ENCODE results near the gene SGSM2. TPM values are rescaled to one million over a fixed set of nuclear protein-coding genes. Genes with fewer than 3 reads are reported as not detected.

SGSM2 gene
- total and polyA plus RNA-seq, 2 donors (not counting 1 experiment from before 2014, with no cell fraction given) = 139 to 181 TPM

GRCh38 chr17:2412561-2413021, 75.3 kb downstream of the SGSM2 start:
- H3K4me3 Mint-ChIP-seq = no peak overlapping the region

GRCh38 chr17:2414446-2415064, 77.3 kb downstream of the SGSM2 start:
- TF ChIP-seq EZH2 (IDR thresholded peaks at IDR 0.05; ENCODE audit: borderline replicate concordance, insufficient read depth, low read depth, low read length, poor library complexity, severe bottlenecking) = no peak
- TF ChIP-seq CTCF (IDR thresholded peaks at IDR 0.05) = no peak
- peaks cover 11% of the 10 kb centered on the region for H4K20me1 ChIP-seq (ENCODE audit: control insufficient read depth, insufficient read depth, low read length, poor library complexity, severe bottlenecking)
- no peaks in the 10 kb centered on the region for H3K4me1 ChIP-seq (ENCODE audit: control insufficient read depth in 2 of 2, insufficient read depth in 2 of 2, low read length in 2 of 2)
- H3K4me2 ChIP-seq (replicated peaks; ENCODE audit: low read depth, low read length, poor library complexity, severe bottlenecking) = no peak overlapping the region
- CTCF ChIA-PET = interaction anchor here (0.6 to 12.0 kb wide), 3 partner anchors 10 to 131 kb away, joined by 3 to 650 read pairs (median 76); no protein-coding TSS in a partner anchor
- no peaks in the 10 kb centered on the region for H3K9me3 ChIP-seq (ENCODE audit: control extremely low read depth in 1 of 3, control insufficient read depth in 2 of 3, insufficient read depth in 1 of 3, low read length in 2 of 3)
- WGBS (ENCODE audit: insufficient coverage) = 96% methylated on average over 22 of the region's 22 CpGs
- no peak overlapping the region for H3K4me3 ChIP-seq (ENCODE audit: control extremely low read depth in 1 of 5, extremely low read depth in 1 of 5, insufficient read depth in 1 of 5, low read depth in 2 of 5, low read length in 4 of 5)
- peaks cover 4% of the 10 kb centered on the region for H3K79me2 ChIP-seq (ENCODE audit: control insufficient read depth, insufficient read depth, low read length)
- Mint-ChIP-seq H3K27ac (no peak overlapping the region), H3K9me3 (ENCODE audit: insufficient read depth) (no peaks in the 10 kb centered on the region), H3K27me3 (no peaks in the 10 kb centered on the region), H3K4me1 (peaks cover 1% of the 10 kb centered on the region), H3K4me3 (no peak overlapping the region)
- peaks cover 1 to 26% of the 10 kb centered on the region in 2 experiments for H3K36me3 ChIP-seq (replicated peaks in 1 of 2; ENCODE audit: control extremely low read depth in 1 of 2, control insufficient read depth in 1 of 2, extremely low read depth in 1 of 2, insufficient read depth in 2 of 2, low read length in 1 of 2)
- DNase-seq (no peak), ATAC-seq (ENCODE audit: low read depth) (no peak)
- H2AFZ ChIP-seq (ENCODE audit: insufficient read depth, low read depth, low read length, poor library complexity, severe bottlenecking) = no peak overlapping the region
- no peak overlapping the region for H3K9ac ChIP-seq (ENCODE audit: low read length)
- no peaks in the 10 kb centered on the region for H3K27me3 ChIP-seq (replicated peaks in 1 of 4; ENCODE audit: control extremely low read depth in 1 of 4, control insufficient read depth in 3 of 4, insufficient read depth in 4 of 4, low read length in 3 of 4)
- no peak overlapping the region for H3K27ac ChIP-seq (ENCODE audit: low read length in 2 of 2)
- intact Hi-C loops (cut with micrococcal nuclease) = loop anchor here (5.0 kb wide), 1 partner anchor 598 kb away; no protein-coding TSS in a partner anchor
- POLR2A ChIA-PET = interaction anchor here (1.4 kb wide), 1 partner anchor 32 kb away, joined by 3 read pairs; no protein-coding TSS in a partner anchor

More at GRCh38 chr17:2412561-2413021, 75.3 kb downstream of the SGSM2 start:
- H2AFZ ChIP-seq (ENCODE audit: insufficient read depth, low read depth, low read length, poor library complexity, severe bottlenecking) = no peak overlapping the region
- no peak overlapping the region for H3K27ac Mint-ChIP-seq
- no peaks in the 10 kb centered on the region for H3K9me3 ChIP-seq (ENCODE audit: control extremely low read depth in 1 of 3, control insufficient read depth in 2 of 3, insufficient read depth in 1 of 3, low read length in 2 of 3)
- no peak overlapping the region for H3K4me3 ChIP-seq (ENCODE audit: control extremely low read depth in 1 of 5, extremely low read depth in 1 of 5, insufficient read depth in 1 of 5, low read depth in 2 of 5, low read length in 4 of 5)
- no peak for DNase-seq
- ChIA-PET POLR2A (interaction anchor here (0.6 kb wide), 1 partner anchor 896 kb away, joined by 7 read pairs; the partner anchor contains the start of gene INPP5K), CTCF (interaction anchor here (1.4 to 12.0 kb wide), 2 partner anchors 11 to 30 kb away, joined by 3 to 650 read pairs; no protein-coding TSS in a partner anchor)
- intact Hi-C loops (cut with micrococcal nuclease) = no loop called here
- peaks cover 11% of the 10 kb centered on the region for H4K20me1 ChIP-seq (ENCODE audit: control insufficient read depth, insufficient read depth, low read length, poor library complexity, severe bottlenecking)
- peaks cover 0 to 10% of the 10 kb centered on the region in 2 experiments for H3K36me3 ChIP-seq (replicated peaks in 1 of 2; ENCODE audit: control extremely low read depth in 1 of 2, control insufficient read depth in 1 of 2, extremely low read depth in 1 of 2, insufficient read depth in 2 of 2, low read length in 1 of 2)
- no peak overlapping the region for H3K27ac ChIP-seq (ENCODE audit: low read length in 2 of 2)
- no peaks in the 10 kb centered on the region for H3K4me1 ChIP-seq (ENCODE audit: control insufficient read depth in 2 of 2, insufficient read depth in 2 of 2, low read length in 2 of 2)
- H3K27me3 Mint-ChIP-seq = no peaks in the 10 kb centered on the region
- TF ChIP-seq EZH2 (IDR thresholded peaks at IDR 0.05; ENCODE audit: borderline replicate concordance, insufficient read depth, low read depth, low read length, poor library complexity, severe bottlenecking) = no peak
- H3K9ac ChIP-seq (ENCODE audit: low read length) = no peak overlapping the region
- WGBS (ENCODE audit: insufficient coverage) = 95% methylated on average over 1 of the region's 2 CpGs
- H3K4me1 Mint-ChIP-seq = peaks cover 1% of the 10 kb centered on the region
- H3K79me2 ChIP-seq (ENCODE audit: control insufficient read depth, insufficient read depth, low read length) = peaks cover 4% of the 10 kb centered on the region
- H3K9me3 Mint-ChIP-seq (ENCODE audit: insufficient read depth) = no peaks in the 10 kb centered on the region
- no peaks in the 10 kb centered on the region for H3K27me3 ChIP-seq (replicated peaks in 1 of 4; ENCODE audit: control extremely low read depth in 1 of 4, control insufficient read depth in 3 of 4, insufficient read depth in 4 of 4, low read length in 3 of 4)
- no peak overlapping the region for H3K4me2 ChIP-seq (replicated peaks; ENCODE audit: low read depth, low read length, poor library complexity, severe bottlenecking)
- ATAC-seq (ENCODE audit: low read depth) = no peak
